ENCODE data around the gene SP2.
"Not testable (repeated sequence)": the region's sequence is repeated elsewhere in the genome, so short reads cannot be mapped to it uniquely, and the experiment has no call there.

Gene SP2

DNA sequence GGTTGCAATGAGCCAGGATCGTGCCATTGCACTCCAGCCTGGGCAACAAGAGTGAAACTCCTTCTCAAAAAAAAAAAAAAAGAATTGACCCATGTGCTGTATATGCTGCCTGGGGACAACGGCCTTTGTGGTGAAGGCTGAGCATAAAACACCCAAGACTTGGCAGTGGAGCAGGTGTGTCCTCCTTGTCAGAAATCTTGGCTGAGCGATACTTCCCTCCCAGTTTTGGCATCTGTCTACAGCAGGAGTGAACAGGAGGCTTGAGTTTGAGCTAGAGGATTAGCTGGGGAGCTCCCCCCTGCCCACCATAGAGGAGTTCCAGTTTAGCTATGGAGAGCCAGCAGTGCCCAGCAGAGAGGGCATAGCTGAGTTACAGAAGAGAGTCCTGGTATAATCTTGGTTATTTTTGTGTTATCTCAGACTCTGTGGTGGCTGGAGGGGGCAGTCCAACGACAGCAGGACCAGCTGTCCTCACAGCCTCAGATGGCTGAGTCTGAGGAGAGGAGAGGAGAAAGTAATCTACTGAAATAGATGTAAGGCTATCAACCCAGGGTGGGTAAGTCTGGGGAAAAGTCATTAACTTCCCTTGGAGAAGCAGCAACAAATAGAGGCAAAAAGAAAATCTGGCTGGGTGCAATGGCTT is 18.4 kb downstream of the SP2 start:
- DNase-seq (ENCODE audit: insufficient read length, low spot score) (no peak), FAIRE-seq (no peak)
- no peak for TF ChIP-seq POLR2A (IDR thresholded peaks at IDR 0.05; ENCODE audit: low read depth, low read length)

DNA sequence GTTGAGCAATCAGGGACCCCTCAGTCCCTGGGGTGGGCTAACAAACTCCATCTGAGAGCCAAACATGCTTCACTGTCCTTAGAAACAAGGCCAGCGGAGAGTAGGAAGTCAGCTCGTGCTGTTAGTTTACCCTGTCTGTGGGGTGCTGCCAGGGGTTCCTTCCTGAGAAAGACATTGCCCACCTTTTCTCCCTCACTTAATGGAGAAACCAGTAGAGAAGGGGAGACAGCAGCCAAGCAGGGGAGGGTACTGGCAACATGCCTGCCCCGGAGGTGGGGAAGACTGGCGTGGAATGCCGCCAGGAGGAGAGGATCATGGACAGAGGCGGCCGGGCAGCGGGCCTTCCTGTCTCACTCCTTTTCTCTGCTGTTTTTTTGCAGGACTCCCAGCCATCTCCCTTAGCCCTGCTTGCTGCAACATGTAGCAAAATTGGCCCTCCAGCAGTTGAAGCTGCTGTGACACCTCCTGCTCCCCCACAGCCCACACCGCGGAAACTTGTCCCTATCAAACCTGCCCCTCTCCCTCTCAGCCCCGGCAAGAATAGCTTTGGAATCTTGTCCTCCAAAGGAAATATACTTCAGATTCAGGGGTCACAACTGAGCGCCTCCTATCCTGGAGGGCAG is 19.9 kb downstream of the SP2 start:
- no peak for TF ChIP-seq POLR2A (IDR thresholded peaks at IDR 0.05; ENCODE audit: low read depth, low read length)
- no peak for FAIRE-seq
- no peak for DNase-seq (ENCODE audit: insufficient read length, low spot score)

DNA sequence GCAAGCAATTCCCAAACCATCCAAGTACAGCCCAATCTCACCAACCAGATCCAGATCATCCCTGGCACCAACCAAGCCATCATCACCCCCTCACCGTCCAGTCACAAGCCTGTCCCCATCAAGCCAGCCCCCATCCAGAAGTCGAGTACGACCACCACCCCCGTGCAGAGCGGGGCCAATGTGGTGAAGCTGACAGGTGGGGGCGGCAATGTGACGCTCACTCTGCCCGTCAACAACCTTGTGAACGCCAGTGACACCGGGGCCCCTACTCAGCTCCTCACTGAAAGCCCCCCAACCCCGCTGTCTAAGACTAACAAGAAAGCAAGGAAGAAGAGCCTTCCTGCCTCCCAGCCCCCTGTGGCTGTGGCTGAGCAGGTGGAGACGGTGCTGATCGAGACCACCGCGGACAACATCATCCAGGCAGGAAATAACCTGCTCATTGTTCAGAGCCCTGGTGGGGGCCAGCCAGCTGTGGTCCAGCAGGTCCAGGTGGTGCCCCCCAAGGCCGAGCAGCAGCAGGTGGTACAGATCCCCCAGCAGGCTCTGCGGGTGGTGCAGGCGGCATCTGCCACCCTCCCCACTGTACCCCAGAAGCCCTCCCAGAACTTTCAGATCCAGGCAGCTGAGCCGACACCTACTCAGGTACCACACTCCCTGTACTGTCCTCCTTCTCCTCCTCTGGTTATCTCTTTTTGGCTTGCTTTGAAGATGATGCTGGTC is 20.6 kb downstream of the SP2 start:
- FAIRE-seq, result no peak
- no peak for DNase-seq (ENCODE audit: insufficient read length, low spot score)
- TF ChIP-seq POLR2A (IDR thresholded peaks at IDR 0.05; ENCODE audit: low read depth, low read length), result no peak

DNA sequence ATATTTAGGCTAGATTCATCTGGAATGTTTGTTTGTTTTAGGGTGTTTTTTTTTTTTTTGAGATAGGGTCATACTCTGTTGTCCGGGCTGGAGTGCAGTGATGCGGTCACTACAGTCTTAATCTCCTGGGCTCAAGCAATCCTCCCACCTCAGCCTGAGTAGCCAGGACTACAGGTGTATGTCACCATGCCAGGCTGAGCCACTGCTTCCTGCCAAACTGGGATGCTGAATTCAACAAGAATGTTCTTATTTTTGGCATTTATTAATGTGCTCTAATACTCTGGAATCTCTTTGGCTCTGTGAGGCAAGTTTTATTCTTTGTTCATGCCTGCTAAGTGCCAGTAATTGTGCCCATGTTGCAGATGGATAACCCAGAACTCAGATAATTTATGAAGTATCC is 21.5 kb downstream of the SP2 start:
- DNase-seq (ENCODE audit: insufficient read length, low spot score) (no peak), FAIRE-seq (no peak)
- TF ChIP-seq POLR2A (IDR thresholded peaks at IDR 0.05; ENCODE audit: low read depth, low read length), result no peak

DNA sequence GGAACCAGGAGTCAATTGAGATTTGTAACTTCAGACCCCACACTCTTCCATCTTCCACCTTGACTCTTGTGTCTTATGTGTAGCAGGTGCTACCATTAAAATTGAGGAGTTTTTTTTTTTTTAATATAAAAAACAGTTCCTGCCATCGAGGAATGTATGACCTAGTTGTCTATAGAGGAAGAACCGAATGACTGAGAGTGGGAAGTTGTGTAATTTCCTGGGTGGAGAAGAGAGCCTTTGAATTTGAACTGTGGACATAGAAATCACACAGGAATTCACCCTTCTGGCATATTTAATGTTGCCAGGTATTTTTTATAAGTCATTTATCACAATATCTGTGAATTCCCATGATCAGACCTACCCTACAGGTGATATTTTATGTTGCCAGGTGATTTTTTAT is 22.0 kb downstream of the SP2 start:
- FAIRE-seq (no peak), DNase-seq (ENCODE audit: insufficient read length, low spot score) (no peak)
- TF ChIP-seq POLR2A (IDR thresholded peaks at IDR 0.05; ENCODE audit: low read depth, low read length), result no peak

DNA sequence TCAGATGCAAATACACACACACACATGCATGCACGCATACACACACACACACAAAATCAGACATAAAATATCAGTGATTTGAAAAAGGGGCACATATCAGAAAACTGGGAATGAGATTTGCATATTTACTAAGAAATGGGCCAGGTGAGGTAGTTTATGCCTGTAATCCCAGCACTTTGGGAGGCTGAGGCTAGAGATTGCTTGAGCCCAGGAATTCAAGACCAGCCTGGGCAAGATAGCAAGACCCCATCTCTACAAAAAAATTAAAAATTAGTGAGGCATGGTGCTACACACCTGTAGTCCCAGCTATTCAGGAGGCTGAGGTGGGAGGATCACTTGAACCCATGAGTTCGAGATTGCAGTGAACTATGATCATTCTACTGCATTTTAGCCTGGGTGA is 23.0 kb downstream of the SP2 start:
- no peak for FAIRE-seq

DNA sequence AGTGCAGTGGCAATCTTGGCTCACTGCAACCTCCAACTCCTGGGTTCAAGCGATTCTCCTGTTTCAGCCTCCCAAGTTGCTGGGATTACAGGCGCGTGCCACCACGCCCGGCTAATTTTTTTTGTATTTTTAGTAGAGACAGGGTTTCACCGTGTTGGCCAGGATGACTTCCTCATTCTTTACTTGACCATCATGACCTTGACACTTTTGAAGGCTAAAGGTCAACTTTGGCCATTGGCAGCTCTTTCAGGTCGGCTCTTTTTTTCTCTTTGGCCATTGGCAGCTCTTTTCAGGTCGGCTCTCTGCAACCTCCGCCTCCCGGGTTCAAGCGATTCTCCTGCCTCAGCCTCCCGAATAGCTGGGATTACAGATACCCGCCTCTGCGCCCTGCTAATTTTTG is 23.9 kb downstream of the SP2 start:
- not testable (repeated sequence) for FAIRE-seq

More for the DNA sequence above, 23.0 kb downstream of the SP2 start:
- no peak for TF ChIP-seq POLR2A (IDR thresholded peaks at IDR 0.05; ENCODE audit: low read depth, low read length)
- no peak for DNase-seq (ENCODE audit: insufficient read length, low spot score)

DNA sequence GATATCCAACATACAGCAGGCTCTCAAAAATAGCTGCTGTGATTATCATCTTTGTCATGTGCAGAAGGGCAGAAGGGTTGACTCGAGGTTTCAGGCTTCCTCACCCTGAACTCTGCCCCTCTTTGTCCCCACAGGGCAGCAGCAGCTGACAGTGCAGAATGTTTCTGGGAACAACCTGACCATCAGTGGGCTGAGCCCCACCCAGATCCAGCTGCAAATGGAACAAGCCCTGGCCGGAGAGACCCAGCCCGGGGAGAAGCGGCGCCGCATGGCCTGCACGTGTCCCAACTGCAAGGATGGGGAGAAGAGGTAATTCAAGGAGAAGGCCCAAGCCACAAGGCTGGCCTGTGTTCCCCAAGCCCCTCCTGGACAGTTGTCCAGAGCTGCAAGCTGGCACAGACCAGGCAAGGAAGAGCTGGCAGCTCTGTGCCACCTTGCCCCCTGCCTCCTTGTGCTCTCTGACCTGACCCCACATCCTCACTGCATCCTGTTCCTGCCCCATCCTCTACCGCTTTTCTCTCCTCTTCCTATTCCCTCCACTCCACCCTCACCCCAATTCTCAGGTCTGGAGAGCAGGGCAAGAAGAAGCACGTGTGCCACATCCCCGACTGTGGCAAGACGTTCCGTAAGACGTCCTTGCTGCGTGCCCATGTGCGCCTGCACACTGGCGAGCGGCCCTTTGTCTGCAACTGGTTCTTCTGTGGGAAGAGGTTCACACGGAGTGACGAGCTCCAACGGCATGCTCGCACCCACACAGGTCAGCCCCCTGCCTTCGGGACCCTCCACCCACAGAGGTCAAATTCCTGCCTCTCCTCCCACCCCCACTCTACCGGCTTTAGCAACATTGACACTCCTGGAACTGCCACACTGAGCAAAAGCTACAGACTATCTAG is 29.0 kb downstream of the SP2 start:
- no peak for TF ChIP-seq POLR2A (IDR thresholded peaks at IDR 0.05; ENCODE audit: low read depth, low read length)
- DNase-seq (ENCODE audit: insufficient read length, low spot score) (no peak), FAIRE-seq (no peak)

More for the DNA sequence above, 23.9 kb downstream of the SP2 start:
- DNase-seq (ENCODE audit: insufficient read length, low spot score), result not testable (repeated sequence)

DNA sequence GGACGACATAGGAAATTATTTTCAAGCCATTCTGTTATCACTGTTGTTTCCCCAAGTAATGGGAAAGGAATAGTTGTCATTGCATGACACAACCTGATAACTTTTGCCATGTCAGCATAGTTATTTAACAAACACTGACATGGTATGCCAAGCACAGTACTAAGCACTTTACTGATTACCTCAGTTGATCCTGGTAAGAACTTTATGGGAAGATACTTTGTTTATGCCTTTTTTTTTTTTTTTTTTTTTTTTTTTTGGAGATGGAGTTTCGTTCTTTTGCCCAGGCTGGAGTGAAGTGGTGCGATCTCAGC is 29.6 kb downstream of the SP2 start:
- TF ChIP-seq POLR2A (IDR thresholded peaks at IDR 0.05; ENCODE audit: low read depth, low read length), result no peak
- DNase-seq (ENCODE audit: insufficient read length, low spot score) (no peak), FAIRE-seq (no peak)

DNA sequence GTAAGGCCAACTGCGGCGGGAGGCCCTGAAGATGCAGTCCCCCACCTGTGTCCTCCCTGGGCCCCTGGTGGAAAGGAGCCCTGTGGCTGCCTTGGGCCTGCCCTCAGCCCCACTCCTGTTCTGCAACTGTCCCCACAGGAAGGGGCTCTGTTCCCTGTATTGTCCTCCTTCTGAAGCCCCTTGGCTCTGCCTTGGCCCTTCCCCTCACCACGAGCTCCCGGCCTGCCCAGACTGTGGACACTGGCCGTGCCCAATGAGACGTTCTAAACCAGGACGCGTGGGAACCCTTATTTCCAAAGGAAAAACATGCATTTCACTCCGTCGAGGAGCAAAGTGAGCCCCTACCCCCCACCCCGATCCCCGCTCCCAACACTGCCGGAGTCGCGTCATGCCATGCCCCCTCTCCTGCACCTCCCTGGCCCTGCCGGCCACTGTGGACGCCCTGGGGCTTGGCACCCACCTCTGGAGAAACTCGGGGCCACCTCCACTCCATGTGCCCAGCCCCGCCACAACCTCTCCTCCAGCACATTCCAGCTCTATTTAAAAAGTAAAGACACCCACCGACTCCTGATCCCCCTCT is 31.9 kb downstream of the SP2 start:
- no peak for TF ChIP-seq POLR2A (IDR thresholded peaks at IDR 0.05; ENCODE audit: low read depth, low read length)
- FAIRE-seq (no peak), DNase-seq (ENCODE audit: insufficient read length, low spot score) (no peak)

DNA sequence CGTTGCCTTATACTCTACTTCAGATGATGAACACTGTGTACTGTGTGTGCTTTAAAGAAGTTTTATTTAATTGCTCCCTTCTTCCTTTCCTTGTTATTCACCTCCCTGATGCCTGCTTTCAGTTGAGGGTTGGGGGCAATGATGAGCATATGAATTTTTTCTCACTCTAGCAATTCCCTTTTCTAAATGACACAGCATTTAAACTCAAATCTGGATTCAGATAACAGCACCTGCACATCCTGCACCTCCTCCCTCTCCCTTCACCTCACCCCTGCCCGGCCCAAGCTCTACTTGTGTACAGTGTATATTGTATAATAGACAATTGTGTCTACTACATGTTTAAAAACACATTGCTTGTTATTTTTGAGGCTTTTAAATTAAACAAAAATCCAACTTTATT is 32.4 kb downstream of the SP2 start:
- no peak for TF ChIP-seq POLR2A (IDR thresholded peaks at IDR 0.05; ENCODE audit: low read depth, low read length)
- FAIRE-seq (no peak), DNase-seq (ENCODE audit: insufficient read length, low spot score) (no peak)

DNA sequence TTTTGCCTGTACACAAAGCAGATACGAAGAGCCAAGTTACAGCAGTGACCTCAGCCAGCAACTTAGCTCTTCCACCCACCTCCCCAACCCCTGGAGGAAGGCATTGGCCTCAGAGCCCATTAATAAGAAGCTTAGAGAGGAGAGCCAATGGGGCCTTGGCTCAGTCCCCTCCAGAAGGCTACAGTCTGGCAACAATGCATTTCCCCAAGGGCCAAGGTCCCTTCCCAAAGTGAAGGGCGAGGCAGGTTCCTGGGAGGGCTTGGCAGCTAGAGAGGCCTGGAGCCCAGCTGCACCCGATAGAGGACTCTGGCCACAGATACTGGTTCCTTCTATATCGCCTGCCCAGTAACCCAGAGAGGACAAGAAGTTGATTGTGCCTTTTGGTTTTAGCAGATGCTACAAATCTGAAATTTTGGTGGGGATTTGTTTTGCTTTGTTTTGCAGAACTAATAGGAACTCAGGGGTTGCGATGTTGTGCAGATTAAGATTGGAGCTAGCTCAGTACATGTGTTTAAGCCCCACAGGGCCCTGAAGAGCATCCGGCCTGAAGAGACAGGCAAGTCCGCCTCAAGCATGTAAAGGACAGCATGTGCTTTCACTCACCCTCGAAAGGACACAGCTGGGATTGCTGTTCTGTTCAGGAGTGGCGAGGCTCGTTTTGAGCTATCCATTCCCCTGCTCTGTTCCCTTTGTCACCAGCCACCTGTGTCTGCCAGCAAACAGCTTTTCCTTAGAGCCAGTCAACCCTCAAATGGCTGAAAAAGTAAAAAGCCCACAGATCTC is 33.4 kb downstream of the SP2 start:
- no peak for DNase-seq (ENCODE audit: insufficient read length, low spot score)
- no peak for TF ChIP-seq POLR2A (IDR thresholded peaks at IDR 0.05; ENCODE audit: low read depth, low read length)
- FAIRE-seq, result no peak

DNA sequence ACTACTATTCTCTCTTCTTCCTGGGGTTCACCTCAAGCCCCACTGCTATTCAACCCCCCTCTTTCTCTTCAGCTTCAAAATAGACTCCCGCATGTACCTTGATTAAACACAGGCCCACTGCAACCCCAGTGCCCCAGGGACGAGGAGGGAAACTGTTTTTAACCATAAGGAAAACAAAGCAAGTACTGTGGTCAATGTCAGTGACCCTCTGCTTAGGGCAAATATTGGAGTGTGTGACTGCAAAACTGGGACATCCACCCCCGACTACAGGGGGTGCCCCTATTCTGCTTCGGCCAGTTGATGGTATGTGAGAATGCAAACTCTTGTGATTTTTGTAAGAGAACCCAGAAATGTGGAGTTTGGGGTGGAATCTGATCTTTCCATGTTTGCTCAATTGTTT is 35.8 kb downstream of the SP2 start:
- no peak for DNase-seq (ENCODE audit: insufficient read length, low spot score)
- TF ChIP-seq POLR2A (IDR thresholded peaks at IDR 0.05; ENCODE audit: low read depth, low read length), result no peak
- no peak for FAIRE-seq
